IPS-18a (cell line): Measurements from ENCODE around the gene OSMR.

ENCODE experiments used
- H3K27ac ChIP-seq: one replicate; pipeline ENCODE4 v1.5.1; 2013; ENCODE audit warnings: low read length
- H3K27me3 ChIP-seq: one replicate; pipeline ENCODE4 v1.6.1; 2013; ENCODE audit warnings: mild to moderate bottlenecking, low read length; ENCODE audit not compliant: control insufficient read depth, insufficient read depth
- H3K36me3 ChIP-seq: one replicate; pipeline ENCODE4 v1.6.1; 2013; ENCODE audit warnings: low read depth, low read length; ENCODE audit not compliant: control insufficient read depth
- H3K4me1 ChIP-seq: one replicate; pipeline ENCODE4 v1.6.1; 2013; ENCODE audit warnings: low read depth, low read length; ENCODE audit not compliant: control insufficient read depth
- H3K4me3 ChIP-seq: one replicate; pipeline ENCODE4 v1.5.1; 2013; ENCODE audit warnings: low read length
- H3K9ac ChIP-seq: one replicate; pipeline ENCODE4 v1.6.1; 2013; ENCODE audit warnings: mild to moderate bottlenecking, low read length, moderate library complexity
- H3K9me3 ChIP-seq: one replicate; pipeline ENCODE4 v1.6.1; 2013; ENCODE audit warnings: low read depth, low read length; ENCODE audit not compliant: control insufficient read depth

The OSMR gene

DNA sequence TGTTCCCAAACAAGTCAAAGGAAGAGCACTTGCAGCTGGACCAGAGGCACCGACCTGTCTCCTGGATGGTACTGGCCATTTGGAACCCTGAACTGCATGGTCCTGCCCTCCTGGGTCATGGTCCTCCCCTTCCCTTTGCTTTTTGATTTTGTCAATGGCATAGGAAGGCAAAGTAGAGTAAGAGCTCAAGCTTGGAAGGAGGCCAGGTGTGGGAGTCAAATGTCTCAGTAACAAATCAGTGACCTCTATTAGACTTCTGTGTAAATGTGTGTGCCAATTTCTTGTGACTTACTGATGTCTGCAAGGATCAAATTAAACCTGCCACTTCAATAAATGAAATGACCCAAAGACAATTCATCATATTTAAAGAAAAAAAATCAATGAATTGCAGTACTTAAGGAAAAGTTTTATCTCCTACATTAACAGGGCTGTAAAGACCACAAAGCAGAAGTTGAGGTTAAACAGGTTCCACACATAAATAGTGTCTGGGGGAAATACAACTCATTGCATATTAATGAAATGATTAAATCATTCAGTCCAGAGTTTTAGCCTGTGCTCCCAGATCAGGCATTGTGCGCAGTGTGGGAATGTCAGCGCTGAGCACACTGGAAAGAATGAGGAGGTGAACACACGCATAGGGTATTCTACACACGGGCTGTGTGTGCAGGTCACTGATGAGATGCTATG, 32.7 kb downstream of the OSMR start:
- H3K36me3 ChIP-seq: no peaks in the 10 kb centered on the region

DNA sequence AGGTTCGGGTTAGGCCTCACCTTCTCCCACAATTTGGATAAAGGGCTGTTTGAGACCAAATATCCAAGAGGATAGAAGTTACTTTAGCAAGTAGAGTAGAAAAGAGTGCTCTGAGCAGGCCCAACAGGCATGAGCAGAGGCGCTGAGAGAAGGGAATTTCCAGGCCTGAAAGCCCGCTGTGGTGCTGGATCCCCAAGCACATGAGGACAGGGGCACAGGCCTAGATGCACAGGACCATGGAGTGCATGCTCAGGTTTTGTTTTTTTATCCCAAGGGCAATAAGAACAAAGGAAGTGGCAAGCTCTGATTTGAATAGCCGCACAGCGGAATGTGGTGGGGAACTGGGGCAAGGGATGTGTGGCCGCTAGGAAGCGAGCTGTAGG, 33.3 kb downstream of the OSMR start:
- H3K27ac ChIP-seq: no peak overlapping the region
- H3K27me3 ChIP-seq: no peaks in the 10 kb centered on the region
- H3K4me1 ChIP-seq: no peaks in the 10 kb centered on the region
- H3K9ac ChIP-seq: no peak overlapping the region
- no peak overlapping the region for H3K4me3 ChIP-seq
- no peaks in the 10 kb centered on the region for H3K9me3 ChIP-seq
- no peaks in the 10 kb centered on the region for H3K36me3 ChIP-seq

More for the DNA sequence above, 32.7 kb downstream of the OSMR start:
- Histone ChIP-seq H3K9ac (no peak overlapping the region), H3K4me3 (no peak overlapping the region), H3K27ac (no peak overlapping the region), H3K27me3 (no peaks in the 10 kb centered on the region), H3K4me1 (no peaks in the 10 kb centered on the region), H3K9me3 (no peaks in the 10 kb centered on the region)

DNA sequence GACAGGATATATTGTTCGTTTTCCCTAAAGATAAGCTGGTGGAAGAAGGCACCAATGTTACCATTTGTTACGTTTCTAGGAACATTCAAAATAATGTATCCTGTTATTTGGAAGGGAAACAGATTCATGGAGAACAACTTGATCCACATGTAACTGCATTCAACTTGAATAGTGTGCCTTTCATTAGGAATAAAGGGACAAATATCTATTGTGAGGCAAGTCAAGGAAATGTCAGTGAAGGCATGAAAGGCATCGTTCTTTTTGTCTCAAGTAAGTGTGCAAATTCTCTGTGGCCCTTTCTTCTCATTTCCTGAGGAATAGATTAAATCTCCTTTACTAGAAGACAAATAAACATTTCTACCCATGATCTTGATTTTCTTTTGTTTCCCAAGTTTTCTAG, 38.0 kb downstream of the OSMR start:
- no peaks in the 10 kb centered on the region for H3K9me3 ChIP-seq
- H3K27ac ChIP-seq: no peak overlapping the region
- H3K36me3 ChIP-seq: no peaks in the 10 kb centered on the region
- no peak overlapping the region for H3K4me3 ChIP-seq
- H3K27me3 ChIP-seq: no peaks in the 10 kb centered on the region
- no peak overlapping the region for H3K9ac ChIP-seq
- H3K4me1 ChIP-seq: peaks cover 5% of the 10 kb centered on the region

DNA sequence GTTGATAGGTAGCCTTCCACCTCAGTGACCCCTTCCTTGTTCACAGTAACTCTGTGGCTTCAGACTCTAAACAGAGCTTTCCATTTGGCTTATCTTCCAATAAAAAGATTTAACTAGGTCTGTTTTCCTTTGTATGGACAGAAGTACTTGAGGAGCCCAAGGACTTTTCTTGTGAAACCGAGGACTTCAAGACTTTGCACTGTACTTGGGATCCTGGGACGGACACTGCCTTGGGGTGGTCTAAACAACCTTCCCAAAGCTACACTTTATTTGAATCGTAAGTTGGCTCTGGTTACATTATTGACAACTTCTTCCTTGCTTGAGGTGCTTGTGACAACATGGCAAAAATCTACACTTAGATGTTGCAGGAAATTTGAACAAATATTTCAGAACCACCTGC, 39.4 kb downstream of the OSMR start:
- peaks cover 5% of the 10 kb centered on the region for H3K4me1 ChIP-seq
- H3K9me3 ChIP-seq: no peaks in the 10 kb centered on the region
- no peak overlapping the region for H3K27ac ChIP-seq
- H3K27me3 ChIP-seq: no peaks in the 10 kb centered on the region
- no peak overlapping the region for H3K4me3 ChIP-seq
- no peaks in the 10 kb centered on the region for H3K36me3 ChIP-seq
- H3K9ac ChIP-seq: no peak overlapping the region

DNA sequence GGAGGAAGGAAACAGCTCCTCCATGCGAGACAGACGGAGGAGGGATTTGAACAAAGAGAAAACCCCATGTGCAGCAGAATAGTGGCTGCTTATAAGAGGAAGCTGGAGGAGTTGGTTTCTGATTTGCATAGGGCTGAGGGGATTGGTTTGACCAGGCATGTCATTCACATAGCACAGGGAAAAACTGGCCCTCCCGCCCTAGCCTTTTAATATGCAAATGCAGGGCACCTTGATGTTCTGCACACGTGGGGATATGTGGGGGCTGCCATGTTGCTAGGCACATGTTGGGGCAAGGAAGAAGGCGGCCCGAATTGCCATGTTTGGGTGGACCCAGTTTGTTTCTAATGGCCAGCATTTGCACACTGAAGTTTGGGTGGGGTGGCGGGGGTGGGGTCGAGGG, 42.2 kb downstream of the OSMR start:
- H3K36me3 ChIP-seq: no peaks in the 10 kb centered on the region
- no peaks in the 10 kb centered on the region for H3K9me3 ChIP-seq
- H3K27ac ChIP-seq: no peak overlapping the region
- no peaks in the 10 kb centered on the region for H3K27me3 ChIP-seq
- H3K9ac ChIP-seq: no peak overlapping the region
- peaks cover 5% of the 10 kb centered on the region for H3K4me1 ChIP-seq
- no peak overlapping the region for H3K4me3 ChIP-seq

DNA sequence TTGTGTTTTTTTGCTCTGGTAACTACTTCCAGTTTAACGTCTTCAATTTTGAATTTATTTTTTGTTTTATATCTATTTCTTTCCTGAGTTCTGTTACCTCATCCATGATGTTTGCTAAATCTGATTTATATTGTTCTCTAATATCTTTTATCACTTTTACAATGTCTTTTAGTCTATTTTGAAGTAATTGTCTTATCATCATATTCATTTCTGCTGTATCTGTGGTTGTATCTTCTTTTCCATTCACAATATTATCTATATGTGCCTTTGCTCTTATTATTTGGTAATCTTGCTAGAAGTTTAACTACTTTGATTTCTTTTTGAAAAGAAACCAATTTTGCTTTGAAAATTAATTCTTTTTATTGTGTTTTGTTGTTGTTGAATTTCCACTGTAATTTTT, 43.6 kb downstream of the OSMR start:
- Histone ChIP-seq H3K4me3 (no peak overlapping the region), H3K27ac (no peak overlapping the region), H3K9ac (no peak overlapping the region), H3K4me1 (peaks cover 5% of the 10 kb centered on the region), H3K27me3 (no peaks in the 10 kb centered on the region), H3K9me3 (no peaks in the 10 kb centered on the region), H3K36me3 (no peaks in the 10 kb centered on the region)

DNA sequence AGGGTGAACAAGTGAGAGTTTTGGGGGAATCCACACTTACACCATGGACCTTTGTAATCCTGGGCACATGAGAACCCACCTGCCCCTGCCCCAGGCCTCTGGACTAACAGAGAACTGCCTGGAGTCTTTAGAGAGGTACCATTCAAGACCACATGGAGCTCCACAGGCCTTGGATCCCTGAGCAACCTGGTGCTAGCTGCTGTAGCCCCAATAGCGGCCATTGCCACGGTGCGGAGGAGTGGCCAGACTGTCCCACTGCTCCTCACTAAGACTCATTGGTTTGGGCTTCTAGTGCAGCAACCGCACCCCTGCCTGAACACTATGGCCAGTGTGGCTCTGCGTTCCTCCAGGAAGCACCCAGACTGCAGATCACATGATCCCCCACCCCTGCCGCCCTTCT, 45.8 kb downstream of the OSMR start:
- H3K4me3 ChIP-seq: no peak overlapping the region
- H3K4me1 ChIP-seq: peaks cover 5% of the 10 kb centered on the region
- no peak overlapping the region for H3K27ac ChIP-seq
- H3K27me3 ChIP-seq: no peaks in the 10 kb centered on the region
- no peaks in the 10 kb centered on the region for H3K9me3 ChIP-seq
- no peak overlapping the region for H3K9ac ChIP-seq
- no peaks in the 10 kb centered on the region for H3K36me3 ChIP-seq

DNA sequence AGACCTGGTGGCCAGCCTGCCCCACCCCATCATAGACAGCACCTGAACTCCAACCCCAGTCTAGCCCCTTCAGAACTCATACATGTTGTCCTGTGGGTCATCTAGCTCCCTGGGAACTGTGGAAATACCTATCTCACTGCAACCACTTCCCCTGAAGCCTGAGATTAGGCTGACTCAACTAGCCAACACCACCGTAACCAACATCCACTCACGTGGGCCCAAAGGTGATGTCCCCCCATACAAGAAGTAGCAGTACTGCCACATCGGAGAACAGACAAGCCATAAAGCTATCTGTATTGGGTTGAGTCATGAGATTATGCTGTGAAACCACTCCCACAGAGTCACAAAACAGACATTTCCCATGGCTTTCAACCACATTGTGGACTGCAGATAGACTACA, 46.6 kb downstream of the OSMR start:
- H3K36me3 ChIP-seq: no peaks in the 10 kb centered on the region
- H3K4me3 ChIP-seq: no peak overlapping the region
- H3K4me1 ChIP-seq: peaks cover 5% of the 10 kb centered on the region
- no peak overlapping the region for H3K27ac ChIP-seq
- H3K27me3 ChIP-seq: no peaks in the 10 kb centered on the region
- H3K9ac ChIP-seq: no peak overlapping the region
- H3K9me3 ChIP-seq: no peaks in the 10 kb centered on the region

DNA sequence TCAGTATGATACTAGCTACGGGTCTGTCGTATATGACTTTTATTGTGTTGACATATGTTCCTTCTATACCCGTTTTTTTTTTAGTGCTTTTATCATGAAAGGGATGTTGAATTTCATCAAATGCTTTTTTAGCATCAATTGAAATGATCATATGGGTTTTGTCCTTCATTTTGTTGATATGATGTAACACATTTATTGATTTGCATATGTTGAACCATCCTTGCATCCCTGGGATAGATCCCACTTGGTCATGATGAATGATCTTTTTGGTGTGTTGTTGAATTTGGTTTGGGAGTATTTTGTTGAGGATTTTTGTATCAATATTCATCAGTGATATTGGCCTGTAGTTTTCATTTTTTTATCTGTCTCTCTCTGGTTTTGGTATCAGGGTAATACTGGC, 50.9 kb downstream of the OSMR start:
- no peak overlapping the region for H3K4me3 ChIP-seq
- H3K9ac ChIP-seq: no peak overlapping the region
- no peaks in the 10 kb centered on the region for H3K36me3 ChIP-seq
- H3K9me3 ChIP-seq: no peaks in the 10 kb centered on the region
- H3K27me3 ChIP-seq: no peaks in the 10 kb centered on the region
- no peak overlapping the region for H3K27ac ChIP-seq
- no peaks in the 10 kb centered on the region for H3K4me1 ChIP-seq

DNA sequence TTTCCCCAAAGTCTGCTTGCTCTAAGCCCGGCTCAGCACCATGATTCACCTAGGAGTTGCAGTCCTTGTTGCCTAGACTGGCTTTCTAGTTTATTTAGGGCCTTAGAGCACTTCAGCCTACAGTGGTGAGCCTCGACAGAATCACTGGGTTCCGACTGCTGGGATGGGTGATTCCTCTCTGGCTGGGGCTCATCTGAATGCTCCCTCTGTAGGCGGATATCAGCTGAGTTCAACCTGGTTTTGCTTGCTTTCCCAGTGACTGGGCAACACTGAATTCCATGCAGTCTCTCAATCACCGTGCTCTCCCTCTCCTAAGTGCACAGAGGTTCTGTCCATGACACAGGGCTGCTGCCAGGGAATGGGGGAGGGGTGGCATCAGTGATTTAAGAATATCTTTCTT, 54.1 kb downstream of the OSMR start:
- Histone ChIP-seq H3K4me1 (no peaks in the 10 kb centered on the region), H3K27me3 (no peaks in the 10 kb centered on the region), H3K27ac (no peak overlapping the region), H3K9me3 (no peaks in the 10 kb centered on the region), H3K36me3 (no peaks in the 10 kb centered on the region), H3K9ac (no peak overlapping the region), H3K4me3 (no peak overlapping the region)

DNA sequence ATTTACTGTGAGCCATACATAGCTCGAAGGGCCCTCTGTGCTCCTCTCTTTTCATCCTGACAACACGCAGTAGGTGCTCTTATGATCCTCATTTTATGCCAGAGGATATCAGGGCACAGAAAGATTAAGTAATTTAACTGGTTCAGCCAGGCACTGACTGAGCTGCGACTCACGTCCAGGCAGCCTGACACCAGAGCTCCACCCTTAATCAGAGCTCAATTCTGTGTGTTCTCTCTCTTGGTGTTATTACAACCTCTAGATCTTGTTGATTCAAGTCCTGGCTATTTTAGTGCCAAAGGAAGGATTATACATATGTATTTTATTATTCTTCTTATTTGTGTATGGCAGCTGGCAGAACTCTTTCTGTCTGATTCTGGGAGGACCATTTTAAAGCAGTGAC, 59.7 kb downstream of the OSMR start:
- Histone ChIP-seq H3K27ac (no peak overlapping the region), H3K4me3 (no peak overlapping the region), H3K27me3 (no peaks in the 10 kb centered on the region), H3K9ac (no peak overlapping the region), H3K4me1 (no peaks in the 10 kb centered on the region), H3K36me3 (no peaks in the 10 kb centered on the region), H3K9me3 (no peaks in the 10 kb centered on the region)

DNA sequence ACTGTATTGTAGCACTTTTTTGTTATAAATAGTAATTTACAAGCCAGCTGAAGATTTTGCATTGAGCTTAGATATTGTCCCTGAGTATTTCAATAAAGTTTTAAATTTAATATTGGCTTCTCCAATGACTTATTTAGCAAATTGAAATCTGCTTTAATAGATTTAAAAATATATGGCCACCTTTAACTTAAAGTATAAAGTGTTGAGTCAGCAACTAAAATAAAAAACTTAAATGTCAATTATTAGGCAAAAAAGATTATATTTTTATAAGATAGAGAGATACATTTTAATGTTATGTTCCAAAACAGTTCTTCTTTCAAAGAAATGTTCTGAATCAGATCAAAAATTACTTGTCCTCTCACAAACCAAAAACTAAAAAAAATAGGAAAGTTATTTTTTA, 60.7 kb downstream of the OSMR start:
- Histone ChIP-seq H3K27me3 (no peaks in the 10 kb centered on the region), H3K27ac (no peak overlapping the region), H3K9me3 (no peaks in the 10 kb centered on the region), H3K4me3 (no peak overlapping the region), H3K4me1 (no peaks in the 10 kb centered on the region), H3K36me3 (no peaks in the 10 kb centered on the region), H3K9ac (no peak overlapping the region)
